Posterior vena cava (tissue), 2 donors: ENCODE measurements around the gene CEP89. TPM values are rescaled to one million over a fixed set of nuclear protein-coding genes. Genes with fewer than 3 reads are reported as not detected.
A peak's percentile ranks its signal among the peaks of the same experiment; 100 is the strongest.
"Not testable (repeated sequence)": the region's sequence is repeated elsewhere in the genome, so short reads cannot be mapped to it uniquely, and the experiment has no call there.

Source experiments
- DNase-seq: peaks from one replicate; pipeline ENCODE4 v3.0.0-alpha.2; 2020; ENCODE audit warnings: low spot score
- intact Hi-C, 2 donors: fragments of 100-400 bp; cut with DNase I; formaldehyde crosslinking; loops; one replicate each; pipeline versions ENCODE4 v1.14.1 to v1.14.2; 2022 to 2023
- total RNA-seq, 2 donors: library from RNA; stranded (reverse); fragmentation: NEBNext Ultra II Directional; extraction: Animal tissue kit (Norgen Biotek cat#: 25700); gene quantifications; one replicate each; pipeline ENCODE4 v1.2.1, GENCODE V29; 2021
- donor health status: DM: yes; HTN: yes; CAD: no.
- donor health status: DM: yes; HTN: yes; CAD: no.

Gene CEP89
- total RNA-seq, 2 donors from 2014 or later = 15.3 to 17.6 TPM

DNA sequence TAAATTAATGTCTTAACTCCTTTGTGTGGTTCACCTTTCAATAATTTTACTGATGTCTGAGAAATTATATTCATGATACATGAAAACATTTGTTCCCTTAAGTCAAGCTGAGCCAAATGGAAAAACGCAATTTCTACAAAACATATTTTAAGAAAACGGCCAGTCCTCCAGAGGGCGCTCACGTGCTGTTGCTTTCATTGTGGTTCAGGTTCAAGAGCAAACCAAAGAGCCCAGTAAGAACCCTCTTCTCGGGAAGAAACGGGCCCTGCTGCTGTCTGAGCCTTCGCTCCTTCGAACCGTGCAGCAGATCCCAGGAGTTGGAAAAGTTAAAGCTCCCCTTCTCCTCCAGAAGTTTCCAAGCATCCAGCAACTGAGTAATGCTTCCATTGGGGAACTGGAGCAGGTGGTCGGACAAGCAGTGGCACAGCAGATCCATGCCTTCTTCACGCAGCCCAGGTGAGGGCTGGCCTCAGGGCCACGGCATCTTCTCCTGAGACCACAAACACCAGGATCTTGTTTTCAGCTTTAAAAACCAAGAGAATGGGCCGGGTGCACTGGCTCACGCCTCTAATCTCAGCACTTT, 4.6 kb upstream of the CEP89 start:
- intact Hi-C loops = no loop called here

DNA sequence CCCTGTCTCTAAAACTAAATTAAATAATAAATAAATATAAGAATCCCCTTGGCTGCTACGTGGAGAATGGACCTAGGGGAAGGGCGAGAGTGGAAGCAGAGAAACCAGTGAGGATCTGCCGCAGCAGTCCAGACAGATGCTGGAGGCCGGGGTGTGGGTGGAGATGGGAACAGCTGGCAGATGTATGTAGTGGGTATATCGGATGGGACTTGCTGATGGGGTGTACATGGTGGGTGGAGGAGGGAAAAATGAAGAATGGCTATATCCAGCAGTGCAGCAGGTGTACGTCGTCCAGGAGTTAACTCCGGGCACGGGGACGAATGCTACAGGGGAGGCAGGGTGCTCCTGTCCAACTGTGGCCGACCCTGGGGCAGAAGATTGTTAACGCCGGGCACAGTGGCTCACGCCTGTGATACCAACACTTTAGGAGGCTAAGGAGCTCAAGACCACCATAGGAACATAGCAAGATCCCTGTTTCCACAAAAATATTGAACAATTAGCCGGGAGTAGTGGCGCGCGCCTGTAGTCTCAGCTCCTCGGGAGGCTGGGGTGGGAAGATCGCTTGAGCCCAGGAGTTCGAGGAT, 654 bp downstream of the CEP89 start:
- no peak for DNase-seq
- intact Hi-C loops = no loop called here

More for the DNA sequence above, 4.6 kb upstream of the CEP89 start:
- peak; percentile 90 for DNase-seq

DNA sequence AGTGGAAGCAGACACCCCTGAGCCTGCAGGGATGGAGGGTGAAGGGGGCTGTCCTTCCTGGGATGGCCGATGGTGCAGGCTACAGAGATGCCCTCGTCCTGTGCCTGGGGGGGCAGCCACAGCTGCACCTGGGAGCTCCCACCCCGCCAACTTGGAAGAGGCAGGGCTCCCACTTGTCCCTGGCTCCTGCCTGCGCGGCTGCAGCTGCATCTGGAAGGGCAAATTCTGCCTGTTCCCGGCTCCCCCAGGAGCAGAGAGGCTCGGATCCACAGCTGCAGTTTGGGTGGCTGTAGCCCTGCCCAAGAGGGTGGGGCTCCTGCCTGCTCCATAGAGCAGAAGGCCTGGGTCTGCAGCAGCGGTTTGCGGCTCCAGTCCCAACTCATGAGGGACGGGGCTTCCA, 2.2 kb downstream of the CEP89 start:
- DNase-seq = no peak
- intact Hi-C loops = no loop called here

GRCh38 chr19:32966750-32967149, 5.0 kb downstream of the CEP89 start:
- intact Hi-C loops = no loop called here
- DNase-seq = no peak

GRCh38 chr19:32945260-32945659, 26.5 kb downstream of the CEP89 start:
- no peak for DNase-seq
- intact Hi-C loops = no loop called here

DNA sequence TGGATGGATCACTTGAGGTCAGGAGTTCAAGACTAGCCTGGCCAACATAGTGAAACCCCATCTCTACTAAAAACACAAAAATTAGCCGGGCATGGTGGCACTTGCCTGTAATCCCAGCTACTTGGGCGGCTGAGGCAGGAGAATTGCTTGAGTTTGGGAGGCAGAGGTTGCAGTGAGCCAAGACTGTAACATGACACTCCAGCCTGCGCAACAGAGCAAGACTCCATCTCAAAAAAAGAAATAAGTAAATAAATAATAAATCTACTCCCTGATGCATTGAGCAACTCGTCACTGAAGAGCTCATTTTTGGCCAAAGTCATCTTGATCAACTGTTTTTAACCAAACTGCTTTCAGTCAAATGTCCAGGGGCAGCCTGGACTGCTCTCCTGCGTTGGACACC, 30.5 kb downstream of the CEP89 start:
- DNase-seq, intact Hi-C loops: not testable (repeated sequence)

DNA sequence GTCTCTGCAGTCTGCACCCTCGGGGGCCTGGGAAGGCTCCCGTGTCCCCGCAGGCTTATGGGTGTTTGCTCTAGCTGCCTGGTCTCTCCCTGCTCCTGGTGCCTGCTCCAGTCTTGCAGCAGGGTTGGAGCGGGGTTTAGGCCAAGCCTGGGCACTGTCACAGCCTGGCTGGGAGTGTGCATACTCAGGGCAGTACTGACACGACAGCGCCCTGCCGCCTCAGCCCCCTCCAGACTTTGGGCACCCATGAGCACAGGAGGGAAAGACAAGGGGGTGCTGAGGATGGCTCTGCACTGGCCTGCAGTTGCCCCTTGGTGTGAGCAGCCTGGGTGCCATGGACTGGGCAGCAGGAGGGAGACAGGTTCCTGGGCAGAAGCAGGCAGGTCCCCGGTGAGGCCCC, 35.7 kb downstream of the CEP89 start:
- DNase-seq = no peak
- intact Hi-C loops = no loop called here

- intact Hi-C loops = no loop called here
- no peak for DNase-seq
Observed at GRCh38 chr19:32935629-32936028, 36.1 kb downstream of the CEP89 start.

DNA sequence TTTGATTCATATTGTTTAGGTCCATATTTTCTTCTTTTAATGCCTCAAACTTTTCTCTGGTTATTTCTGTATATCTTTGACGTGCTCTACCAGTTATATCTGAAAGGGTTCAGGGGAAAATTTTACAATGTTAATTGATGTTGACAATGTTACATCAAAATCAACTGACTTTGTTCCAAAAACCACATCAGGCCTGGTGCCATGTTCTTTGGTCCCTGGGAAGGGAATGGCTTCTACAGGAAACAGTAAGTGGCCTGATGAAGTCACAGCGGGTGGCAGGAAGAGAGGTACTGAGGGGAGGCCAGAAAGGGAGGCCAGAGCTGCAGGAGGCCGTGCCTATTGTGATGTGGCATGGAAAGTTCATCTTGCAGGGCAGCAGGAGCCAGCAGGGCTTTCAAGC, 38.2 kb downstream of the CEP89 start:
- intact Hi-C loops = no loop called here
- DNase-seq = no peak

- no peak for DNase-seq
Observed at GRCh38 chr19:32930567-32930966, 41.2 kb downstream of the CEP89 start.

GRCh38 chr19:32928806-32929205, 43.0 kb downstream of the CEP89 start:
- DNase-seq = no peak
- intact Hi-C loops = no loop called here

More at GRCh38 chr19:32930567-32930966, 41.2 kb downstream of the CEP89 start:
- intact Hi-C loops = no loop called here

DNA sequence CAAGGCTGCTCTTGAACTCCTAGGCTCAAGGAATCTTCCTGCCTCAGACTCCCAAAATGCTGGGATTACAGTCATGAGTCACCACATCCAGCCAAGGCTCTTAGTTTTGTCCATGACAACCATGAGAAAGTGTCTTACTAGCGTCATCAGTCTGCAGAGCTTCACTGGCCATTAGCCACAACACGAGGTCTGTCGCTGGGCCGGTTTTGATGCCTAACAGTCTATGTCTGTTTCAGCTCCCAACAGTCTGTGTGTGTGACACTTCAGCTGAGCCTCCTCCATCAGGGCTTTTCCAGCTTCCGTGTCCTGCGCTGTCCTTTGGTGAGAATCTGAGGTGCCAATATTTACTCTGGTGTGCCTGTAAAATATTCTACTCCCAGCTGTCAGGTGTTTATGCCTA, 47.6 kb downstream of the CEP89 start:
- intact Hi-C loops = no loop called here
- no peak for DNase-seq

DNA sequence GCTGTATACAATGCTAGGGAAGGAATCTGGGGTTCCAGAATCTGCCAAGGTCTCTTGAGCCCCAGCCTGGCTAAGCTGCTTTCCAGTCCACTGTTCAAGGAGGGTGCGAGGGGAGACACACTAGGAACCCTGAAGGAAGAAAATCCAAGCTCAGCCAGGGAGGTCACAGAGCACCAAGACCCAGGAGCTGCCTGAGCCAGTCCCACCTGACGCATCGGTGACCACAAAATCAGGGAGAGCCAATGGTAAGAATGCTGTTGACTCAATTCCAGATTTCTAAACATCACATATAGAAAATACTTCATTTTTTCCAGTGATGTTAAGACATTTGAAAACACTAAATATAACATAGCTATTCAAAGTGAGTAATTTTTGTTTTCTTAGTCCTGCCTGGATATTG, 50.1 kb downstream of the CEP89 start:
- intact Hi-C loops = no loop called here
- no peak for DNase-seq

GRCh38 chr19:32919365-32919764, 52.4 kb downstream of the CEP89 start:
- intact Hi-C loops = no loop called here
- no peak for DNase-seq

DNA sequence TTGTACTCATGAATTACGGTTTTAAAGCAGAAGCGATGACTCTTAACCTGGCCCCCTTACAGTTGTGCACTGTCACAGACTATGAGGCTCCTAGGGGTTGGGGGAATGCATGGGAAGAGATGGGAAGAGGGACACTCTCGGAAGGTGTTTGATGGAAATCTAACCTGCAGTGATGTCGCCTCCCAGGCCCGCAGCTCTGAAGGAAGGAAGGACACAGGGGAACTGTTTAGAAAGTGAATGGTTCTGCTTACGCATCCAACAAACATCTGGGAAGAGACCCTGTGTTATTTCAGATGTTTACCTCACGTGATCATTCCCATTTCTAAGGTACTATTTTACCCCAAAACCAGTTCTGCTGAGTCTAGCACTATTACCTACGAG, 54.2 kb downstream of the CEP89 start:
- DNase-seq = no peak
- intact Hi-C loops = no loop called here

DNA sequence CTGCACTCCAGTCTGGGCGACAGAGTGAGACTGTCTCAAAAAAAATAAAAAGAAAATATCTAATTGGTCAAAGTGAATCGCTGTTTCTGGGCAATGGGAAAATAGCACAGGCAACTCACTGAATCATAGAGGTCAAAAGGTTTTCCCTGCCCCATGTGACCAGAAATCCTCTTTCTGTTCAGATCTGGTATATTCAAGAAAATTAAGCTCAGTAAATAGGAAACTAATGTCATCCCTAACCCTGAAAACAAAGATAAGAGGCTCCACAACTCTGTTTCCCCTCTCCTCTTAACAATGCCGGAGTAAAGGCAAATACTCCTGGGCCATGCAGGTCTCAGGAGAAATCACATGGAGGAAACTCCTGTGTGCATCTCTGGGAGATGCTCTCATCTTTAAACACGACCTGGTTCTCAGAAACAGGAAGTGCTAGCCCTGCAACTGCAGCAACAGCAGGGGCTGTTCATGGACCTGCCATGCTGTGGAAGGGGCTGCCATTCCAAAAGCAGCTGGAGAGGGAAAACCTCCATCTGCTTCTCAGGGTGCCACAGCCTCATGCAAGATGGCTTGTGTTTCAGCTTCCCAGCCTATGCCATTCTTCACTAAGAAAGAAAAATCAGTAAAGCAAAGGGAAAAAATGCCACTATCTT, 54.7 kb downstream of the CEP89 start:
- DNase-seq = no peak
- intact Hi-C loops = no loop called here

DNA sequence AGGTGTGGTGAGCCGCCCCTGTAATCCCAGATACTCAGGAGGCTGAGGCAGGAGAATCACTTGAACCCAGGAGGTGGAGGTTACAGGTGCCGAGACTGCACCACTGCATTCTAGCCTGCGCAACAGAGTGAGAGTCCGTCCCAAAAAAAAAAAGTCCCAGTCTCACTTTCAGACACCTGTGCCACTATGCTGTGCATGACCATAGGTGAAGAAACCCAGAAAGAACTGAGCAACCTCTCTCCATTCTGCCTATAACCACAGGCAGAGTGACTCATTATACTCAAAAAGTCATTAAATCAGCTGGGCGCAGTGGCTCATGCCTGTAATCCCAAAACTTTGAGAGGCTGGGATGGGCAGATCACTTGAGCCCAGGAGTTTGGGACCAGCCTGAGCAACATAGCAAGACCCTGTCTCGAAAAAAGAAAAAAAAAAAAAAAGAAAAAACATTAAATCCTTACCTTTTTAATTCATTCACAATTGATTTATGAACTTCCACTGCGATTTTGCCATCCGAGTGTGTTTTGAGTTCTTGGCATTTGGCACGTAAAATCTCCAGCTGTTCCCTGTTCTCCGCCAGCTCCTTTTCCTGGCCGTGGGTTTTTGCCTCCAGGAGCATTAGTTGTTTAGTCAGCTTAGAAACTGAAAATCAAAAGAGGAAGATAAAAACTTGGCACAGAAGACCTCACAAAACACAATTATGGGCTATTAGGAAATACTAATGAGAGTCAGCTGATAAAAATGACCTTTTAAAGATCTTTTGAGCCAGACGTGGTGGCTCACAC, 56.7 kb downstream of the CEP89 start:
- intact Hi-C loops = no loop called here
- no peak for DNase-seq

- intact Hi-C loops = no loop called here
- DNase-seq = no peak
Observed at GRCh38 chr19:32911467-32911866, 60.3 kb downstream of the CEP89 start.

GRCh38 chr19:32910874-32911273, 60.9 kb downstream of the CEP89 start:
- DNase-seq = no peak
- intact Hi-C loops = no loop called here

DNA sequence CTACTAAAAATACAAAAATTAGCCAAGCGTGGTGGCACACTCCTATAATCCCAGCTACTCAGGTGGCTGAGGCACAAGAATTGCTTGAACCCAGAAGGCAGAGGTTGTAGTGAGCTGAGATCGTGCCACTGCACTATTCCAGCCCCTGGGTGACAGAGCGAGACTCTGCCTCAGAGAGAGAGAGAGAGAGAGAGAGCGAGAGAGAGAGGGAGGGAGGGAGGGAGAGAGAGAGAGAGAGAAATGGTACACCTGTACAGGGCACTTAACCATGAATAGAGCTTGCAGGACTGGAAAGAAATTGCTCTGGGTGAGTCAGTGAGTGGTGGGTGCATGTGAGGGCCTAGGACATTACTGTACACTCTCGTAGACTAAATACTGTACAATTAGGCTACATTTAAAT, 61.7 kb downstream of the CEP89 start:
- DNase-seq = no peak
- intact Hi-C loops = no loop called here
